Breast epithelium (tissue), 4 donors: ENCODE data around the gene NPSR1. TPM values are rescaled to one million over a fixed set of nuclear protein-coding genes. Genes with fewer than 3 reads are reported as not detected.
"Not testable (repeated sequence)": the region's sequence is repeated elsewhere in the genome, so short reads cannot be mapped to it uniquely, and the experiment has no call there.

Experiments
- DNase-seq, 2 donors: peaks; one replicate each; pipeline ENCODE4 v3.0.0-alpha.2; 2019; ENCODE audit warnings: low spot score in 2 of 2
- H3K27ac ChIP-seq, 2 donors: fragments of 200-600 bp; sonication (generic) in 1 of 2; one replicate each; pipeline ENCODE4 v1.5.1; 2016 to 2019; ENCODE audit warnings: mild to moderate bottlenecking in 1 of 2
- H3K27me3 ChIP-seq, 2 donors: fragments of 200-600 bp; sonication (generic) in 1 of 2; one replicate each; pipeline versions ENCODE4 v1.5.1 to v1.6.0; 2017 to 2019; ENCODE audit warnings: control low read depth in 1 of 2, mild to moderate bottlenecking in 1 of 2
- H3K36me3 ChIP-seq: fragments of 200-600 bp; one replicate; pipeline ENCODE4 v1.5.1; 2019
- H3K4me1 ChIP-seq, 2 donors: fragments of 200-600 bp; sonication (generic); one replicate each; pipeline ENCODE4 v1.5.1; 2016 to 2019; ENCODE audit warnings: control low read depth in 1 of 2
- H3K4me3 ChIP-seq, 3 donors: fragments of 200-600 bp; sonication (generic); 1 replicate in 2 of 3; 2 replicates in 1 of 3; pipeline ENCODE4 v1.5.1; 2016 to 2019; ENCODE audit warnings: mild to moderate bottlenecking in 3 of 3, moderate library complexity in 2 of 3
- H3K9me3 ChIP-seq, 2 donors: fragments of 200-600 bp; sonication (generic) in 1 of 2; one replicate each; pipeline ENCODE4 v1.5.1; 2016 to 2019; ENCODE audit warnings: control low read depth in 1 of 2
- POLR2A ChIP-seq: fragments of 450-650 bp; IDR thresholded peaks from one replicate; pipeline ENCODE4 v1.6.1; 2016; ENCODE audit warnings: antibody characterized with exemption, mild to moderate bottlenecking, moderate library complexity
- POLR2AphosphoS5 ChIP-seq, 3 donors: sonication (generic); formaldehyde crosslinking; IDR thresholded peaks; one replicate each; pipeline ENCODE4 v1.6.1; 2017; ENCODE audit warnings: antibody characterized with exemption in 3 of 3
- intact Hi-C: fragments of 100-400 bp; cut with DNase I; formaldehyde crosslinking; loops from one replicate; pipeline ENCODE4 v1.15.1; 2023; ENCODE audit warnings: low total_unique reads
- total RNA-seq, 3 donors: library from RNA; depleted of rRNA; stranded (reverse); fragments of >200 nt; gene quantifications; one replicate each; pipeline ENCODE4 v1.1.0, GENCODE V29; 2016
- TF ChIP-seq, protein P1 (sequence below), 3 donors: fragments of 450-650 bp; IDR thresholded peaks; one replicate each; pipeline ENCODE4 v1.5.1; 2016 to 2017; ENCODE audit warnings: antibody characterized with exemption in 3 of 3, mild to moderate bottlenecking in 3 of 3, moderate library complexity in 3 of 3

NPSR1 gene
- total RNA-seq, 3 donors from 2014 or later = not detected

DNA sequence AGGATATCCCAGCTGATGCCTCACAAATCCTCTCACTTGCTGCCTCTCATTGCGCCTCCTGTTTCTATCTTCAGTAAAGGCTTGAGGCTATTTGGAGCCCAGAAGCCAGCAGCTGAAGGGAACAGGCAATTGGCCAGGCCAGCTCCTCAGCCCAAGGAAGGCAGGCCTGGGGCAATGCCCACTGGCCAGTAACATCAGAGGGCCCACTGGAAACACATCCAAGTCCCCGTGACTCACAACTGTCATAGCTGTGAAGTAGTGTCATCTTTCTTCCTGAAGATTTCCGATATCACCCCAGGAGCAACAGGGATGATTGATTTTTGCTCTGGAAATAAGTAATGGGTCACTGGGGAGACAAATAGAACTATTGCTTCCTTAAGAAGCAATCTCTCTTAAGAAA lies 209.3 kb downstream of the NPSR1 start:
- DNase-seq, H3K4me3 ChIP-seq, H3K27ac ChIP-seq, intact Hi-C loops, H3K27me3 ChIP-seq, H3K36me3 ChIP-seq, H3K4me1 ChIP-seq: not testable (repeated sequence)
- peaks cover 3 to 10% of the 10 kb centered on the region in 2 donors for H3K9me3 ChIP-seq

DNA sequence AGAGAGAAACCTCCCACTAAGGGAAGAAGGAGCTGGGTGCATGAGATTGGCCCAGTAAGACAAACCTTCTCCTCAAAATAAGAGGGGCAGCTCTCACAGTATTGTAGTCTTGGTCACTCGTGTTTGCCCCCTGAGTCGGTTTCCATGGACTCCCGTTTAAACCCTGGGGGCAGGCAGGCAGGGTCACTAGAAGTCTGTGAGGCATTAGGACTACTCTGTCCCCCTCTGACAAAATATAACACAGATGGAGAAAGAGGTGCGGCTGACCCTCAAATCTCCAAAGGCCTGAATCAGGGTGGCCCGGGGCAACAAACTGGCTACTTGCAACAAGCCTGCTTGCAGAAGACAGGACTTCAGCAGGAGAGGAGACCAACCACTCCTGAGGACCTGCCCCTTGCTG lies 210.6 kb downstream of the NPSR1 start:
- H3K27me3 ChIP-seq, intact Hi-C loops, H3K4me3 ChIP-seq, DNase-seq, H3K4me1 ChIP-seq, H3K27ac ChIP-seq, H3K36me3 ChIP-seq: not testable (repeated sequence)
- peaks cover 4 to 16% of the 10 kb centered on the region in 2 donors for H3K9me3 ChIP-seq

DNA sequence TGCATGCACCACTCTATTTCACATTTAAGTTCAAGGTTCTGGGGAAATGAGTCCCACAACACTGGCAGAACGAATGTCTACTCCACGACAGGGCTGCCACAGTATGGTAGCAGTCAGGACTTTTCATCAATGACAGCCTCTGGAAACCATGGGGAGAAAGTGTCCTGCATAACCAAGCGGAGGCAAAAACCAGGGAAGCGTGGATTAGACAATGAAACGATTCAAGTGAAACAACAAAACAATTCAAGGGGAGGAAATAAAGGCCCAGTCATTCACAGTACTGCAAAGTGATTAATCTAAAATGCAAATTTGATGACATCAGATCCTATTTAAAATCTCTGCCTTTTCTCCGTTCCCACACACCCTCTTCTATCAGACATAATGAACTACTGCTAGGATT lies 211.0 kb downstream of the NPSR1 start:
- Histone ChIP-seq H3K4me3 (no peak overlapping the region), H3K27me3 (no peaks in the 10 kb centered on the region), H3K9me3 (peaks cover 4 to 16% of the 10 kb centered on the region in 2 donors), H3K4me1 (no peaks in the 10 kb centered on the region), H3K27ac (no peak overlapping the region), H3K36me3 (no peaks in the 10 kb centered on the region)
- intact Hi-C loops = no loop called here
- TF ChIP-seq, protein P1, sequence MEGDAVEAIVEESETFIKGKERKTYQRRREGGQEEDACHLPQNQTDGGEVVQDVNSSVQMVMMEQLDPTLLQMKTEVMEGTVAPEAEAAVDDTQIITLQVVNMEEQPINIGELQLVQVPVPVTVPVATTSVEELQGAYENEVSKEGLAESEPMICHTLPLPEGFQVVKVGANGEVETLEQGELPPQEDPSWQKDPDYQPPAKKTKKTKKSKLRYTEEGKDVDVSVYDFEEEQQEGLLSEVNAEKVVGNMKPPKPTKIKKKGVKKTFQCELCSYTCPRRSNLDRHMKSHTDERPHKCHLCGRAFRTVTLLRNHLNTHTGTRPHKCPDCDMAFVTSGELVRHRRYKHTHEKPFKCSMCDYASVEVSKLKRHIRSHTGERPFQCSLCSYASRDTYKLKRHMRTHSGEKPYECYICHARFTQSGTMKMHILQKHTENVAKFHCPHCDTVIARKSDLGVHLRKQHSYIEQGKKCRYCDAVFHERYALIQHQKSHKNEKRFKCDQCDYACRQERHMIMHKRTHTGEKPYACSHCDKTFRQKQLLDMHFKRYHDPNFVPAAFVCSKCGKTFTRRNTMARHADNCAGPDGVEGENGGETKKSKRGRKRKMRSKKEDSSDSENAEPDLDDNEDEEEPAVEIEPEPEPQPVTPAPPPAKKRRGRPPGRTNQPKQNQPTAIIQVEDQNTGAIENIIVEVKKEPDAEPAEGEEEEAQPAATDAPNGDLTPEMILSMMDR (IDR thresholded peaks at IDR 0.05) = no peak
- no peak for TF ChIP-seq POLR2AphosphoS5 (IDR thresholded peaks at IDR 0.05)
- TF ChIP-seq POLR2A = no peak
- DNase-seq = no peak

- intact Hi-C loops, H3K4me1 ChIP-seq, H3K36me3 ChIP-seq, H3K27me3 ChIP-seq, DNase-seq, H3K4me3 ChIP-seq, H3K27ac ChIP-seq: not testable (repeated sequence)
- H3K9me3 ChIP-seq = peaks cover 4 to 16% of the 10 kb centered on the region in 2 donors
Measured at GRCh38 chr7:34870041-34870440, 212.0 kb downstream of the NPSR1 start.

DNA sequence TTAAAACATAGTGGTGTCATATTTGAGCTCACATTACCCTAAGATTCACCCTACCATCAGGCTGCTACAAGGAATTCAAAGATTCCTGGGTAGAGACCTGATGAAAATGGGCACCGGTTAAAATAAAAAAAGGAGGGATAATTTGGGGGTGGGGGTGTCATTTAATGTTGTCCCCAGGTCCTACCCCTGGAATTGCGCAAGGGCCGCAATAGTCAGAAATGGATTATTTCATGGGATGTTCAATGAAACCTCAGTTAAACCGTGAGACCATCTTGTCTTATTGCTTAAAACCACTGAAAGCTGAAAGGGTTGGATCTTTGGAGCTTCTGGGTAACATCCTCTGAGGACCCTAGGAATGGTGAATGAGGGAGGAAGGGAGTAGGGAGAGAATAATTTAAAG lies 216.3 kb downstream of the NPSR1 start:
- DNase-seq, H3K36me3 ChIP-seq, H3K4me3 ChIP-seq, H3K27me3 ChIP-seq, intact Hi-C loops, H3K27ac ChIP-seq, H3K4me1 ChIP-seq: not testable (repeated sequence)
- H3K9me3 ChIP-seq = peaks cover 4 to 16% of the 10 kb centered on the region in 2 donors

DNA sequence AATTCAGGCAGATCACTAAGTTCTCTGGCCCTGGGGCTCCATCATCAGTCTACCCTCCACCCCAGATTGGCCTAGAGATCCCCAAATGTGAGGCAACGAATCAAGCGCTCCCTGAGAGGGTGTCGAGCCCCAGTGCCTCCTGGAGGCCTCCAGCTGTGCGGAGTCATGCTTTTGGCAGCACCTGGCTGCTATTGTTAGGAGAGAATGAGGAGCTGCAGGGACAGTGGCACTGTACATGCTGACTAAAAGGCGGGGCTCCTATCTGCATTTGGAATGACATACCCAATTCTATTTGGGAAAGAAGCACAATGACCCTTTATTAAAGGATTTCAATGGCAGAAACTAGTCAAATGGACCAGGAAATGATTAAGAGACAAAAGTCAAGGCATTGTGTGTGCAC lies 217.5 kb downstream of the NPSR1 start:
- H3K9me3 ChIP-seq = peaks cover 4 to 16% of the 10 kb centered on the region in 2 donors
- DNase-seq = no peak
- no peak overlapping the region for H3K27ac ChIP-seq
- no peaks in the 10 kb centered on the region for H3K36me3 ChIP-seq
- intact Hi-C loops = no loop called here
- no peak for TF ChIP-seq POLR2A
- H3K27me3 ChIP-seq = no peaks in the 10 kb centered on the region
- H3K4me1 ChIP-seq = no peaks in the 10 kb centered on the region
- H3K4me3 ChIP-seq = no peak overlapping the region

GRCh38 chr7:34878944-34879735 lies 221.1 kb downstream of the NPSR1 start:
- H3K9me3 ChIP-seq = peaks cover 6 to 15% of the 10 kb centered on the region in 2 donors
- intact Hi-C loops, H3K36me3 ChIP-seq, DNase-seq, H3K27ac ChIP-seq, H3K4me1 ChIP-seq, H3K4me3 ChIP-seq, H3K27me3 ChIP-seq: not testable (repeated sequence)

DNA sequence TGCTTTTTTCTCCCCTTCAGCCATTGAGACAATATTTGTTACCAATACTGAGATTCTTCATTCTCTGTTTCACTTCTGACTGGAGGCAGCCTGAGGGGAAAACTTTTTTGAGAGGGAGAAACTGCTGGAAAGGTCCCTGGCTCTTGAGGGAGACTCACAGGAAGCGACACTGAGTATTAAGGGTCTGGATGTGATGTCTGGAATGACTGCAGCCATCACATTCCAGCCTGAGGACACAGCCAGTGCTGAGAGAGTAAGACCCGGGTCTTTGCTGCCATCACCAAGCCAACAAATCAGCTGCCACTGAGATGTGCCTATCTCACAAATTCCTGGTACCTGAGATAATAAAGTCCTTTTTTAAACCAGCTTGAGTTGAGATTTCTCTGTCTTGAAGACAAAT lies 221.9 kb downstream of the NPSR1 start:
- TF ChIP-seq POLR2AphosphoS5 (IDR thresholded peaks at IDR 0.05) = no peak
- TF ChIP-seq, protein P1 (IDR thresholded peaks at IDR 0.05) = no peak
- Histone ChIP-seq H3K9me3 (peaks cover 6 to 17% of the 10 kb centered on the region in 2 donors), H3K4me1 (no peaks in the 10 kb centered on the region), H3K4me3 (no peak overlapping the region), H3K27me3 (no peaks in the 10 kb centered on the region), H3K36me3 (no peaks in the 10 kb centered on the region), H3K27ac (no peak overlapping the region)
- intact Hi-C loops = no loop called here
- DNase-seq = no peak

- intact Hi-C loops = not testable (repeated sequence)
Measured at GRCh38 chr7:34883855-34884254, 225.8 kb downstream of the NPSR1 start.

More at GRCh38 chr7:34883855-34884254, 225.8 kb downstream of the NPSR1 start:
- not testable (repeated sequence) for H3K27ac ChIP-seq, H3K4me1 ChIP-seq, DNase-seq, H3K27me3 ChIP-seq, H3K36me3 ChIP-seq, H3K4me3 ChIP-seq
- H3K9me3 ChIP-seq = peaks cover 6 to 17% of the 10 kb centered on the region in 2 donors
